ENCODE data around the gene FMN2. TPM values are rescaled to one million over a fixed set of nuclear protein-coding genes. Genes with fewer than 3 reads are reported as not detected.
"Not testable (repeated sequence)": the region's sequence is repeated elsewhere in the genome, so short reads cannot be mapped to it uniquely, and the experiment has no call there.

Gene FMN2
- total and polyA plus RNA-seq, 2 donors (not counting 1 experiment from before 2014, with no cell fraction given) = 8.0 to 13.7 TPM

DNA sequence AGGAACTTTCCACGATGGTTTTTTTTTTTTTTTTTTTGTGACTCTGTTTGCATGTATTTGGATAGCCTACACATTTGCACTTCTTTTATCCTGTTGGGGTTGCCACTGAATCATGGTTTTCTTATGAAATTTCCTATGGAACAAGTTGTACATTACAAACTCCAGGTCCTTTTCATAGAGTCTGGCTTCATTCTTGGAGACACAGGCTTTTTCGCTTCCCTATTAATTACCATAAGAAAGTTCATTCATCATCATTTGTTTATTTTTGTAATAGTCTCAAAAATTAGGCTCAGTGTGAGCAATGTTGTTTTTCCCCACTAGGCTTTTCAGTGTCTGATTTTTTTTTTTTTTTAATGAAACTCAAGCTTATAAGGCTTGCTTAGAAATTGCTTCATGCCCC lies 179.4 kb downstream of the FMN2 start:
- Histone ChIP-seq H3K9ac (ENCODE audit: insufficient read depth, low read length) (no peak overlapping the region), H4K20me1 (ENCODE audit: control insufficient read depth, extremely low read depth, insufficient read depth, low read length) (no peaks in the 10 kb centered on the region), H3K27me3 (ENCODE audit: control insufficient read depth, insufficient read depth, low read length) (no peaks in the 10 kb centered on the region), H3K4me2 (ENCODE audit: extremely low read depth, insufficient read depth, low read length) (no peak overlapping the region), H3K9me3 (ENCODE audit: control insufficient read depth, insufficient read depth, low read depth, low read length) (no peaks in the 10 kb centered on the region), H3K79me2 (ENCODE audit: control insufficient read depth, insufficient read depth, low read length) (no peaks in the 10 kb centered on the region), H3K36me3 (ENCODE audit: control insufficient read depth, insufficient read depth, low read length) (no peaks in the 10 kb centered on the region), H3K4me3 (replicated peaks in 1 of 4; ENCODE audit: control extremely low read depth in 1 of 4, insufficient read depth in 1 of 4, low read depth in 3 of 4, low read length in 4 of 4) (no peak overlapping the region), H2AFZ (ENCODE audit: low read length) (no peak overlapping the region), H3K27ac (ENCODE audit: insufficient read depth, low read length) (no peak overlapping the region), H3K4me1 (ENCODE audit: control insufficient read depth, extremely low read depth, insufficient read depth, low read length) (no peaks in the 10 kb centered on the region)
- TF ChIP-seq, protein P1, sequence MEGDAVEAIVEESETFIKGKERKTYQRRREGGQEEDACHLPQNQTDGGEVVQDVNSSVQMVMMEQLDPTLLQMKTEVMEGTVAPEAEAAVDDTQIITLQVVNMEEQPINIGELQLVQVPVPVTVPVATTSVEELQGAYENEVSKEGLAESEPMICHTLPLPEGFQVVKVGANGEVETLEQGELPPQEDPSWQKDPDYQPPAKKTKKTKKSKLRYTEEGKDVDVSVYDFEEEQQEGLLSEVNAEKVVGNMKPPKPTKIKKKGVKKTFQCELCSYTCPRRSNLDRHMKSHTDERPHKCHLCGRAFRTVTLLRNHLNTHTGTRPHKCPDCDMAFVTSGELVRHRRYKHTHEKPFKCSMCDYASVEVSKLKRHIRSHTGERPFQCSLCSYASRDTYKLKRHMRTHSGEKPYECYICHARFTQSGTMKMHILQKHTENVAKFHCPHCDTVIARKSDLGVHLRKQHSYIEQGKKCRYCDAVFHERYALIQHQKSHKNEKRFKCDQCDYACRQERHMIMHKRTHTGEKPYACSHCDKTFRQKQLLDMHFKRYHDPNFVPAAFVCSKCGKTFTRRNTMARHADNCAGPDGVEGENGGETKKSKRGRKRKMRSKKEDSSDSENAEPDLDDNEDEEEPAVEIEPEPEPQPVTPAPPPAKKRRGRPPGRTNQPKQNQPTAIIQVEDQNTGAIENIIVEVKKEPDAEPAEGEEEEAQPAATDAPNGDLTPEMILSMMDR (conservative IDR thresholded peaks at IDR 0.05 in 1 of 2, IDR thresholded peaks at IDR 0.05 in 1 of 2; ENCODE audit: low read depth in 1 of 2, low read length in 2 of 2) = no peak
- no peak for TF ChIP-seq EZH2 (IDR thresholded peaks at IDR 0.05; ENCODE audit: low read length, missing control alignments)
- peak in 1 of 2 donors; percentile 18 for DNase-seq (ENCODE audit: low read depth in 2 of 2)

DNA sequence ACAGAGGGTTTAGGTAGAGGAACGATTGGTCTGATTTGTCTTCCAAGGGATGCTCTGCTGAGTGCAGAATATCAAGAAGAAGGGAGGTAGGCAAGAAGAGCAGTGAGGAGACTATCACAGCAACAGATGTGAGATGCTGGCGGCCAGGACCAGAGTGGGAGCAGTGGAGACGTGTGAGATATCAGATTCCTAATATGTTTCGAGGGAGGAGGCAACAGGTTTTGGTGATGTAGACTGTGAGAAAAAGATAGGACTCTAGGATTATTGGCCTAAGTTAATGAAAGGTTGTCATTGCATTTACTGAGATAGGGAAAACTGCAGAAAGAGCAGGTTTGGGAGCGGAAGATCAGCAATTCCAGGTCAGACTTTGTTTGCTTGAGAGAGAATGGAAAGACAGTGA lies 182.9 kb downstream of the FMN2 start:
- no peaks in the 10 kb centered on the region for H3K79me2 ChIP-seq (ENCODE audit: control insufficient read depth, insufficient read depth, low read length)
- no peaks in the 10 kb centered on the region for H4K20me1 ChIP-seq (ENCODE audit: control insufficient read depth, extremely low read depth, insufficient read depth, low read length)
- no peak overlapping the region for H3K4me3 ChIP-seq (replicated peaks in 1 of 4; ENCODE audit: control extremely low read depth in 1 of 4, insufficient read depth in 1 of 4, low read depth in 3 of 4, low read length in 4 of 4)
- H3K4me1 ChIP-seq (ENCODE audit: control insufficient read depth, extremely low read depth, insufficient read depth, low read length) = no peaks in the 10 kb centered on the region
- no peaks in the 10 kb centered on the region for H3K9me3 ChIP-seq (ENCODE audit: control insufficient read depth, insufficient read depth, low read depth, low read length)
- H3K9ac ChIP-seq (ENCODE audit: insufficient read depth, low read length) = no peak overlapping the region
- H3K27ac ChIP-seq (ENCODE audit: insufficient read depth, low read length) = no peak overlapping the region
- H3K27me3 ChIP-seq (ENCODE audit: control insufficient read depth, insufficient read depth, low read length) = no peaks in the 10 kb centered on the region
- no peaks in the 10 kb centered on the region for H3K36me3 ChIP-seq (ENCODE audit: control insufficient read depth, insufficient read depth, low read length)
- TF ChIP-seq EZH2 (IDR thresholded peaks at IDR 0.05; ENCODE audit: low read length, missing control alignments) = no peak
- TF ChIP-seq, protein P1 (conservative IDR thresholded peaks at IDR 0.05 in 1 of 2, IDR thresholded peaks at IDR 0.05 in 1 of 2; ENCODE audit: low read depth in 1 of 2, low read length in 2 of 2) = no peak
- no peak overlapping the region for H3K4me2 ChIP-seq (ENCODE audit: extremely low read depth, insufficient read depth, low read length)
- DNase-seq (ENCODE audit: low read depth in 2 of 2) = no peak
- no peak overlapping the region for H2AFZ ChIP-seq (ENCODE audit: low read length)

DNA sequence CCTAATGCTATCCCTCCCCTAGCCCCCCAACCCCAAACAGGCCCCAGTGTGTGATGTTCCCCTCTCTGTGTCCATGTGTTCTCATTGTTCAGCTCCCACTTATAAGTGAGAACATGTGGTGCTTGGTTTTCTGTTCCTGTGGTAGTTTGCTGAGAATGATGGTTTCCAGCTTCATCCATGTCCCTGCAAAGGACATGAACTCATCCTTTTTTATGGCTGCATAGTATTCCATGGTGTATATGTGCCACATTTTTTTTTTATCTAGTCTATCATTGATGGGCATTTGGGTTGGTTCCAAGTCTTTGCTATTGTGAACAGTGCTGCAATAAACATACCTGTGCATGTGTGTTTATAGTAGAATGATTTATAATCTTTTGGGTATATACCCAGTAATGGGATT lies 183.5 kb downstream of the FMN2 start:
- H3K9me3 ChIP-seq (ENCODE audit: control insufficient read depth, insufficient read depth, low read depth, low read length); H2AFZ ChIP-seq (ENCODE audit: low read length); H3K27me3 ChIP-seq (ENCODE audit: control insufficient read depth, insufficient read depth, low read length); H3K9ac ChIP-seq (ENCODE audit: insufficient read depth, low read length); DNase-seq (ENCODE audit: low read depth in 2 of 2); H3K4me3 ChIP-seq (replicated peaks in 1 of 4; ENCODE audit: control extremely low read depth in 1 of 4, insufficient read depth in 1 of 4, low read depth in 3 of 4, low read length in 4 of 4); H4K20me1 ChIP-seq (ENCODE audit: control insufficient read depth, extremely low read depth, insufficient read depth, low read length); H3K79me2 ChIP-seq (ENCODE audit: control insufficient read depth, insufficient read depth, low read length); H3K4me2 ChIP-seq (ENCODE audit: extremely low read depth, insufficient read depth, low read length); H3K27ac ChIP-seq (ENCODE audit: insufficient read depth, low read length); H3K36me3 ChIP-seq (ENCODE audit: control insufficient read depth, insufficient read depth, low read length); H3K4me1 ChIP-seq (ENCODE audit: control insufficient read depth, extremely low read depth, insufficient read depth, low read length): not testable (repeated sequence)
